H9 (cell line): ENCODE measurements around the gene PYGB. TPM values are rescaled to one million over a fixed set of nuclear protein-coding genes. Genes with fewer than 3 reads are reported as not detected.

Source experiments
- DNase-seq: peaks from one replicate; pipeline ENCODE4 v3.0.0-alpha.2; 2017
- H2AFZ ChIP-seq: one replicate; pipeline ENCODE4 v1.6.1; 2013; ENCODE audit warnings: mild to moderate bottlenecking, low read length, control low read depth, moderate library complexity
- H2AK5ac ChIP-seq: 2 replicates; pipeline ENCODE4 v1.6.1; 2013; ENCODE audit warnings: low read length, control low read depth, mixed read lengths; ENCODE audit not compliant: insufficient read length
- H2BK120ac ChIP-seq: one replicate; pipeline ENCODE4 v1.6.1; 2013; ENCODE audit warnings: low read depth, mild to moderate bottlenecking, low read length, control low read depth, inconsistent platforms; ENCODE audit not compliant: poor library complexity, severe bottlenecking
- H2BK12ac ChIP-seq: 2 replicates; pipeline ENCODE4 v1.6.1; 2013; ENCODE audit warnings: low read length, control low read depth, mixed read lengths, low read depth; ENCODE audit not compliant: insufficient read length
- H2BK15ac ChIP-seq: 2 replicates; pipeline ENCODE4 v1.6.1; 2013; ENCODE audit warnings: low read depth, low read length, control low read depth
- H2BK20ac ChIP-seq: one replicate; pipeline ENCODE4 v1.6.1; 2013; ENCODE audit warnings: low read depth, mild to moderate bottlenecking, low read length, control low read depth, inconsistent platforms; ENCODE audit not compliant: poor library complexity, severe bottlenecking
- H2BK5ac ChIP-seq: 2 replicates; pipeline ENCODE4 v1.6.1; 2013; ENCODE audit warnings: low read length, control low read depth, mixed read lengths; ENCODE audit not compliant: insufficient read length
- H3K14ac ChIP-seq: 2 replicates; pipeline ENCODE4 v1.6.1; 2013; ENCODE audit warnings: low read length, control low read depth; ENCODE audit not compliant: insufficient read depth
- H3K18ac ChIP-seq: 2 replicates; pipeline ENCODE4 v1.6.1; 2013; ENCODE audit warnings: low read depth, mild to moderate bottlenecking, mixed read lengths, low read length, control low read depth; ENCODE audit not compliant: insufficient read length
- H3K23ac ChIP-seq: 2 replicates; pipeline ENCODE4 v1.6.1; 2013; ENCODE audit warnings: low read length, control low read depth, mixed read lengths, low read depth; ENCODE audit not compliant: insufficient read length
- H3K23me2 ChIP-seq: 2 replicates; pipeline ENCODE4 v1.6.1; 2013; ENCODE audit warnings: low read depth, mild to moderate bottlenecking, mixed read lengths, low read length, control low read depth; ENCODE audit not compliant: insufficient read length, poor library complexity, severe bottlenecking
- H3K27ac ChIP-seq: 2 replicates; pipeline ENCODE4 v1.5.1; 2013; ENCODE audit warnings: low read length, control low read depth, mixed read lengths, low read depth; ENCODE audit not compliant: insufficient read length
- H3K27me3 ChIP-seq: 2 replicates; pipeline ENCODE4 v1.6.1; 2013; ENCODE audit warnings: low read length, control low read depth, inconsistent platforms; ENCODE audit not compliant: insufficient read depth
- H3K4ac ChIP-seq: 2 replicates; pipeline ENCODE4 v1.6.1; 2013; ENCODE audit warnings: low read depth, mild to moderate bottlenecking, control low read depth, inconsistent platforms, low read length, moderate library complexity
- H3K4me1 ChIP-seq: 2 replicates; pipeline ENCODE4 v1.6.1; 2013; ENCODE audit warnings: low read length, control low read depth, inconsistent platforms; ENCODE audit not compliant: insufficient read depth
- H3K4me2 ChIP-seq: 2 replicates; pipeline ENCODE4 v1.6.1; 2013; ENCODE audit warnings: low read length, control low read depth, mixed read lengths; ENCODE audit not compliant: insufficient read length, insufficient read depth
- H3K56ac ChIP-seq: 2 replicates; pipeline ENCODE4 v1.6.1; 2013; ENCODE audit warnings: low read depth, mild to moderate bottlenecking, mixed read lengths, low read length, control low read depth; ENCODE audit not compliant: insufficient read length
- H3K79me1 ChIP-seq: 2 replicates; pipeline ENCODE4 v1.6.1; 2013; ENCODE audit warnings: low read depth, mild to moderate bottlenecking, moderate library complexity, low read length, control low read depth, inconsistent platforms; ENCODE audit not compliant: insufficient read depth, poor library complexity, severe bottlenecking
- H3K79me2 ChIP-seq: 2 replicates; pipeline ENCODE4 v1.6.1; 2013; ENCODE audit warnings: low read length, control low read depth, inconsistent platforms; ENCODE audit not compliant: insufficient read depth
- H3K9ac ChIP-seq: 2 replicates; pipeline ENCODE4 v1.6.1; 2013; ENCODE audit warnings: low read length, control low read depth, mixed read lengths; ENCODE audit not compliant: insufficient read length; ENCODE audit errors: extremely low read depth
- H3K9me3 ChIP-seq: one replicate; pipeline ENCODE4 v1.6.1; 2013; ENCODE audit warnings: low read depth, low read length, inconsistent platforms; ENCODE audit not compliant: control insufficient read depth
- H3T11ph ChIP-seq: one replicate; pipeline ENCODE4 v1.6.1; 2013; ENCODE audit warnings: mild to moderate bottlenecking, low read length, control low read depth, inconsistent platforms
- H4K20me1 ChIP-seq: one replicate; pipeline ENCODE4 v1.6.1; 2013; ENCODE audit not compliant: control insufficient read depth, insufficient read length, insufficient read depth
- H4K5ac ChIP-seq: 2 replicates; pipeline ENCODE4 v1.6.1; 2013; ENCODE audit warnings: low read depth, mild to moderate bottlenecking, mixed read lengths, low read length, control low read depth; ENCODE audit not compliant: insufficient read length
- H4K8ac ChIP-seq: replicated peaks from 2 replicates; pipeline ENCODE4 v1.6.1; 2013; ENCODE audit warnings: low read length, control low read depth, mixed read lengths, low read depth; ENCODE audit not compliant: insufficient read length
- H4K91ac ChIP-seq: 2 replicates; pipeline ENCODE4 v1.6.1; 2013; ENCODE audit warnings: low read depth, mild to moderate bottlenecking, moderate library complexity, mixed read lengths, low read length, control low read depth; ENCODE audit not compliant: insufficient read length
- H3K27ac Mint-ChIP-seq, 3 experiments: 2 replicates in 2 of 3; 3 replicates in 1 of 3; pipeline ENCODE4 v1.8.0; 2020 to 2021; ENCODE audit warnings: mixed read lengths in 3 of 3, mild to moderate bottlenecking in 1 of 3, moderate library complexity in 1 of 3
- H3K27me3 Mint-ChIP-seq: 2 replicates; pipeline ENCODE4 v1.8.0; 2021; ENCODE audit warnings: low read depth, mild to moderate bottlenecking, moderate library complexity, mixed read lengths
- H3K36me3 Mint-ChIP-seq, 3 experiments: 2 replicates in 2 of 3; 3 replicates in 1 of 3; pipeline ENCODE4 v1.8.0; 2020 to 2021; ENCODE audit warnings: low read depth in 3 of 3, mixed read lengths in 3 of 3; ENCODE audit not compliant: insufficient read depth in 1 of 3
- H3K4me1 Mint-ChIP-seq, 2 experiments: 2 replicates each; pipeline ENCODE4 v1.8.0; 2020; ENCODE audit warnings: mixed read lengths in 2 of 2
- H3K4me3 Mint-ChIP-seq, 2 experiments: 2 replicates in 1 of 2; 3 replicates in 1 of 2; pipeline ENCODE4 v1.8.0; 2020 to 2021; ENCODE audit warnings: mild to moderate bottlenecking in 2 of 2, mixed read lengths in 2 of 2, moderate library complexity in 1 of 2
- H3K9me3 Mint-ChIP-seq, 2 experiments: 2 replicates in 1 of 2; 3 replicates in 1 of 2; pipeline ENCODE4 v1.8.0; 2020; ENCODE audit warnings: mild to moderate bottlenecking in 2 of 2, mixed read lengths in 2 of 2, moderate library complexity in 1 of 2
- CTCF ChIP-seq: fragments of 200-600 bp; sonication (generic); conservative IDR thresholded peaks from 3 replicates; pipeline ENCODE4 v1.8.0; 2021; ENCODE audit warnings: antibody characterized with exemption, mild to moderate bottlenecking
- WGBS: extraction: QIAGEN DNeasy Blood & Tissue Kit; methylation state at CpG from one replicate; pipeline ENCODE4 v1.1.7; 2013; ENCODE audit warnings: missing lambda C conversion rate, low lambda C conversion rate, mixed read lengths; ENCODE audit not compliant: insufficient read length; ENCODE audit errors: extremely low coverage; 5-methylcytosine and 5-hydroxymethylcytosine counted together
- total RNA-seq: library from RNA; stranded (reverse); gene quantifications from 2 replicates; pipeline ENCODE4 v1.2.1, GENCODE V29; 2021

Gene PYGB
- total RNA-seq, 1 experiment from 2014 or later, result 46.9 TPM

- Mint-ChIP-seq H3K27ac (no peak overlapping the region), H3K27me3 (no peaks in the 10 kb centered on the region), H3K4me3 (no peak overlapping the region), H3K36me3 (peaks cover 26 to 80% (median 45%) of the 10 kb centered on the region in 3 experiments; a peak in 6 of 7 replicates), H3K9me3 (no peaks in the 10 kb centered on the region; a peak in 1 of 5 replicates), H3K4me1 (no peaks in the 10 kb centered on the region)
- H2AFZ ChIP-seq, result no peak overlapping the region
- no peak overlapping the region for H2BK20ac ChIP-seq
- no peaks in the 10 kb centered on the region for H3K79me2 ChIP-seq
- no peak overlapping the region for H2BK120ac ChIP-seq
- no peaks in the 10 kb centered on the region for H3K79me1 ChIP-seq
- no peak overlapping the region for H2BK5ac ChIP-seq
- H3K23ac ChIP-seq, result no peak overlapping the region
- H2BK15ac ChIP-seq, result no peak overlapping the region
- H3K4me2 ChIP-seq, result no peak overlapping the region
- H4K5ac ChIP-seq, result no peak overlapping the region
- H3K4ac ChIP-seq, result no peak overlapping the region
- H3K27me3 ChIP-seq, result no peaks in the 10 kb centered on the region
- WGBS, result no CpG with 5 or more reads among the region's 20 CpGs
- no peak overlapping the region for H4K91ac ChIP-seq
- H3K56ac ChIP-seq, result no peak overlapping the region
- no peak overlapping the region for H3K9ac ChIP-seq
- H3K27ac ChIP-seq, result no peak overlapping the region
- TF ChIP-seq CTCF, result no peak
- H3K9me3 ChIP-seq, result no peaks in the 10 kb centered on the region
- no peak overlapping the region for H4K8ac ChIP-seq
- H2AK5ac ChIP-seq, result no peak overlapping the region
- no peak overlapping the region for H3K14ac ChIP-seq
- no peaks in the 10 kb centered on the region for H3K23me2 ChIP-seq
- no peaks in the 10 kb centered on the region for H4K20me1 ChIP-seq
- no peak overlapping the region for H3K18ac ChIP-seq
- no peak for DNase-seq
- H3K4me1 ChIP-seq, result no peaks in the 10 kb centered on the region
- no peak overlapping the region for H3T11ph ChIP-seq
- no peak overlapping the region for H2BK12ac ChIP-seq
Measured at GRCh38 chr20:25274481-25274880, 26.6 kb downstream of the PYGB start.
